MCF 10A (cell line): ENCODE data around the gene GPR176. TPM values are rescaled to one million over a fixed set of nuclear protein-coding genes. Genes with fewer than 3 reads are reported as not detected.
A peak's percentile ranks its signal among the peaks of the same experiment; 100 is the strongest.

Experiments
- BruUV-seq: library from RNA; stranded (reverse); fragments of 400-500 nt; replicated peaks from 2 replicates; lab custom pipeline; 2021; lab: Mats Ljungman, UMichigan
- CTCF ChIA-PET: fragments of 300-600 bp; sonication (Branson Sonifier 250); formaldehyde crosslinking; extraction: SDS; loops from one replicate; lab custom pipeline; 2021; ENCODE audit warnings: antibody characterized with exemption, inconsistent platforms; lab: Yijun Ruan, JAX
- POLR2A ChIA-PET: fragments of 300-600, 350-650 bp; sonication (Branson Sonifier 250); formaldehyde crosslinking; extraction: SDS; loops from one replicate; lab custom pipeline; 2020; ENCODE audit warnings: antibody characterized with exemption, inconsistent platforms; lab: Yijun Ruan, JAX
- DNase-seq: peaks from one replicate; pipeline ENCODE4 v3.0.0-alpha.2; 2018; ENCODE audit not compliant: unreplicated experiment
- H3K27ac Mint-ChIP-seq: one replicate; pipeline ENCODE4 v1.8.0; 2022; ENCODE audit warnings: mild to moderate bottlenecking, low read depth, mixed read lengths; ENCODE audit not compliant: unreplicated experiment
- H3K27me3 Mint-ChIP-seq: one replicate; pipeline ENCODE4 v1.8.0; 2022; ENCODE audit warnings: mixed read lengths; ENCODE audit not compliant: insufficient read depth, unreplicated experiment
- H3K36me3 Mint-ChIP-seq: one replicate; pipeline ENCODE4 v1.8.0; 2022; ENCODE audit warnings: mild to moderate bottlenecking, moderate library complexity, mixed read lengths; ENCODE audit not compliant: insufficient read depth, unreplicated experiment
- H3K4me1 Mint-ChIP-seq: one replicate; pipeline ENCODE4 v1.8.0; 2022; ENCODE audit warnings: mixed read lengths; ENCODE audit not compliant: insufficient read depth, unreplicated experiment
- H3K4me3 Mint-ChIP-seq: one replicate; pipeline ENCODE4 v1.8.0; 2022; ENCODE audit warnings: mild to moderate bottlenecking, moderate library complexity, mixed read lengths; ENCODE audit not compliant: unreplicated experiment
- H3K9me3 Mint-ChIP-seq: one replicate; pipeline ENCODE4 v1.8.0; 2022; ENCODE audit warnings: mixed read lengths; ENCODE audit not compliant: unreplicated experiment
- intact Hi-C: fragments of 100-400 bp; cut with micrococcal nuclease; formaldehyde crosslinking; loops from 2 replicates; pipeline ENCODE4 v1.14.1; 2022
- total RNA-seq: library from RNA; stranded (reverse); gene quantifications from 2 replicates; pipeline ENCODE4 v1.2.3, GENCODE V29; 2022
- TF ChIP-seq, protein P1 (sequence below): fragments of 200-600 bp; IDR thresholded peaks from one replicate; pipeline ENCODE4 v1.8.0; 2022; ENCODE audit warnings: antibody characterized with exemption, mild to moderate bottlenecking; ENCODE audit not compliant: unreplicated experiment

Gene GPR176
- total RNA-seq, 1 experiment from 2014 or later = 1.8 TPM

- intact Hi-C loops = loop anchor here (2.0 to 10.0 kb wide), 3 partner anchors 45 to 149 kb away; partner anchors contain the start of gene SRP14
- H3K4me3 Mint-ChIP-seq = no peak overlapping the region
- TF ChIP-seq, protein P1, sequence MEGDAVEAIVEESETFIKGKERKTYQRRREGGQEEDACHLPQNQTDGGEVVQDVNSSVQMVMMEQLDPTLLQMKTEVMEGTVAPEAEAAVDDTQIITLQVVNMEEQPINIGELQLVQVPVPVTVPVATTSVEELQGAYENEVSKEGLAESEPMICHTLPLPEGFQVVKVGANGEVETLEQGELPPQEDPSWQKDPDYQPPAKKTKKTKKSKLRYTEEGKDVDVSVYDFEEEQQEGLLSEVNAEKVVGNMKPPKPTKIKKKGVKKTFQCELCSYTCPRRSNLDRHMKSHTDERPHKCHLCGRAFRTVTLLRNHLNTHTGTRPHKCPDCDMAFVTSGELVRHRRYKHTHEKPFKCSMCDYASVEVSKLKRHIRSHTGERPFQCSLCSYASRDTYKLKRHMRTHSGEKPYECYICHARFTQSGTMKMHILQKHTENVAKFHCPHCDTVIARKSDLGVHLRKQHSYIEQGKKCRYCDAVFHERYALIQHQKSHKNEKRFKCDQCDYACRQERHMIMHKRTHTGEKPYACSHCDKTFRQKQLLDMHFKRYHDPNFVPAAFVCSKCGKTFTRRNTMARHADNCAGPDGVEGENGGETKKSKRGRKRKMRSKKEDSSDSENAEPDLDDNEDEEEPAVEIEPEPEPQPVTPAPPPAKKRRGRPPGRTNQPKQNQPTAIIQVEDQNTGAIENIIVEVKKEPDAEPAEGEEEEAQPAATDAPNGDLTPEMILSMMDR = no peak
- DNase-seq = no peak
- H3K36me3 Mint-ChIP-seq = no peaks in the 10 kb centered on the region
- H3K27ac Mint-ChIP-seq = peak overlapping the region; percentile 85
- H3K27me3 Mint-ChIP-seq = no peaks in the 10 kb centered on the region
- BruUV-seq = no TSS peak
- ChIA-PET POLR2A (interaction anchor here (0.7 to 2.4 kb wide), 8 partner anchors 9 to 1565 kb away, joined by 3 to 24 read pairs (median 3); partner anchors contain the start of gene EIF2AK4), CTCF (interaction anchor here (0.5 to 3.0 kb wide), 30 partner anchors 9 to 276 kb away, joined by 3 to 33 read pairs (median 5); partner anchors contain the start of gene EIF2AK4)
- H3K9me3 Mint-ChIP-seq = no peaks in the 10 kb centered on the region
- H3K4me1 Mint-ChIP-seq = peaks cover 16% of the 10 kb centered on the region
Measured at GRCh38 chr15:39888243-39888642, 31.8 kb downstream of the GPR176 start.

DNA sequence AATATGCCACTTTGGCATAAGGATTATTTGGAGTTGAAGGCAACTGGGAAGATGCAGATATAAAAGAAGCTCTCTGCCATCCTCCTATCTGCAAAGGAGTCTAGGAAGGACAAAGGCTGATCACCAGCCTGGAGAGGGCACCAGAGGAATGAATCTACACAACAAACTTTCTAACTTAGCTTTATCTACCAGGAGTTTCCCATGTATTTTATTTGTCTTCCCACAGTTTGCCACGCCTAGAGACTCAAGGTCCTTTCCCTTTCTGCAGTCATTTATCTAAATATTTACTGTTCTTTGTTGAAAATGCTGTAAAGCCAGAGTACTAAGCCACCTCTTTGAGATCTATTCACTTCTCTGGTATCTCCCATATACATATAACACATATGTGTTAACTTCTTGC, 32.2 kb downstream of the GPR176 start:
- H3K4me3 Mint-ChIP-seq = no peak overlapping the region
- H3K36me3 Mint-ChIP-seq = no peaks in the 10 kb centered on the region
- DNase-seq = peak; percentile 65
- H3K27me3 Mint-ChIP-seq = no peaks in the 10 kb centered on the region
- TF ChIP-seq, protein P1 = peak; percentile 36
- peak overlapping the region; percentile 85 for H3K27ac Mint-ChIP-seq
- intact Hi-C loops = loop anchor here (2.0 to 10.0 kb wide), 3 partner anchors 45 to 149 kb away; partner anchors contain the start of gene SRP14
- H3K9me3 Mint-ChIP-seq = no peaks in the 10 kb centered on the region
- ChIA-PET POLR2A (interaction anchor here (0.6 to 2.4 kb wide), 9 partner anchors 9 to 151 kb away, joined by 3 to 24 read pairs (median 3); partner anchors contain the start of gene EIF2AK4), CTCF (interaction anchor here (0.6 to 3.0 kb wide), 31 partner anchors 9 to 150 kb away, joined by 3 to 33 read pairs (median 5); partner anchors contain the start of gene EIF2AK4)
- H3K4me1 Mint-ChIP-seq = peaks cover 16% of the 10 kb centered on the region
- BruUV-seq = no TSS peak

DNA sequence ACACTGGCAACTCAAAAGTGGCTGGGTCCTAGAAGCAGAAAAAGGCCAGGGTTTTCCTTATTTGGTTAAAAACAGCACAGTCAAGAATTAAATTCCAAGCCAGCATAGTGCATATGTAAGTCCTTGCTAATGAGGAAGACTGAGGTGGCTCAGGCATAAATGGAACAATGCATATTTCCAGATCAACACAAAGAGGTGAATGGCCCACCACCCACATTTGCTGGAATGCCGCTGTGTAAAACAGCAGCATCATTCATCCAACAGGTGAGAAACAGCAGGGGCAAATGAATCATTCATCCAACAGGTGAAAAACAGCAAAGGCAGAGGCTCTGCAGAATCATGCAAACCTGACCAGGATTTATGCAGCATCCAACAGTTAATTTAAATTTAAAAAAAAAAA, 32.9 kb downstream of the GPR176 start:
- Mint-ChIP-seq H3K4me3 (no peak overlapping the region), H3K27ac (no peak overlapping the region), H3K27me3 (no peaks in the 10 kb centered on the region), H3K36me3 (no peaks in the 10 kb centered on the region), H3K4me1 (peaks cover 16% of the 10 kb centered on the region), H3K9me3 (no peaks in the 10 kb centered on the region)
- no peak for DNase-seq
- CTCF ChIA-PET = interaction anchor here (0.6 to 3.0 kb wide), 28 partner anchors 10 to 151 kb away, joined by 3 to 33 read pairs (median 4); partner anchors contain the start of gene EIF2AK4
- intact Hi-C loops = loop anchor here (5.0 to 10.0 kb wide), 2 partner anchors 118 to 150 kb away; partner anchors contain the start of gene SRP14
- TF ChIP-seq, protein P1 = no peak
- BruUV-seq = no TSS peak
- POLR2A ChIA-PET = interaction anchor here (0.6 to 2.4 kb wide), 8 partner anchors 9 to 151 kb away, joined by 3 to 24 read pairs (median 3); partner anchors contain the start of gene EIF2AK4

DNA sequence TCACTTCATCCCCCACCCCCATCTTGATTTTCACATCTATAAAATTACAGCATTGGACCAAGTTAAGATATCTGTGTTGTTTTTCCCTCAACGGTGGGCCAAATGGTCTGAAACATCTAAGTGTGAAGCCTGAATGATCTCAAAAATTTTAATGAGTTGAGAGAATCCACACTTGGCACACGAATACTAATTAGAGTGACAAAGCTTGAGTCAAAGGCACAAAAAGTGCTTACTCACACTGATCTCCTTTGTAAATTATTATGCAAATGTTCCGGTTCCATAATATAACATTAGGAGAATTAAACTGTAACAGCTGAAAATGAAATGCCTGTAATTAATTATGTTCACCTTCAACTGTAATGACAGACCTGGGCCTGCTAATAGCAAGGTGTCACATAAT, 33.6 kb downstream of the GPR176 start:
- peaks cover 16% of the 10 kb centered on the region for H3K4me1 Mint-ChIP-seq
- CTCF ChIA-PET = interaction anchor here (2.5 to 3.0 kb wide), 2 partner anchors 11 to 48 kb away, joined by 10 to 33 read pairs; partner anchors contain the start of gene EIF2AK4
- no TSS peak for BruUV-seq
- no peaks in the 10 kb centered on the region for H3K36me3 Mint-ChIP-seq
- H3K27me3 Mint-ChIP-seq = no peaks in the 10 kb centered on the region
- H3K4me3 Mint-ChIP-seq = no peak overlapping the region
- TF ChIP-seq, protein P1 = no peak
- no peak for DNase-seq
- H3K27ac Mint-ChIP-seq = no peak overlapping the region
- intact Hi-C loops = loop anchor here (5.0 to 10.0 kb wide), 2 partner anchors 118 to 151 kb away; partner anchors contain the start of gene SRP14
- H3K9me3 Mint-ChIP-seq = no peaks in the 10 kb centered on the region
- POLR2A ChIA-PET = no interaction called here
